HS-27A (cell line): ENCODE measurements around the gene RAB40A.

Experiments used
- DNase-seq: peaks from one replicate; pipeline ENCODE4 v3.0.0-alpha.2; 2012; ENCODE audit warnings: low read depth, missing footprints

RAB40A gene, protein sequence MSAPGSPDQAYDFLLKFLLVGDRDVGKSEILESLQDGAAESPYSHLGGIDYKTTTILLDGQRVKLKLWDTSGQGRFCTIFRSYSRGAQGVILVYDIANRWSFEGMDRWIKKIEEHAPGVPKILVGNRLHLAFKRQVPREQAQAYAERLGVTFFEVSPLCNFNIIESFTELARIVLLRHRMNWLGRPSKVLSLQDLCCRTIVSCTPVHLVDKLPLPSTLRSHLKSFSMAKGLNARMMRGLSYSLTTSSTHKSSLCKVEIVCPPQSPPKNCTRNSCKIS

DNA sequence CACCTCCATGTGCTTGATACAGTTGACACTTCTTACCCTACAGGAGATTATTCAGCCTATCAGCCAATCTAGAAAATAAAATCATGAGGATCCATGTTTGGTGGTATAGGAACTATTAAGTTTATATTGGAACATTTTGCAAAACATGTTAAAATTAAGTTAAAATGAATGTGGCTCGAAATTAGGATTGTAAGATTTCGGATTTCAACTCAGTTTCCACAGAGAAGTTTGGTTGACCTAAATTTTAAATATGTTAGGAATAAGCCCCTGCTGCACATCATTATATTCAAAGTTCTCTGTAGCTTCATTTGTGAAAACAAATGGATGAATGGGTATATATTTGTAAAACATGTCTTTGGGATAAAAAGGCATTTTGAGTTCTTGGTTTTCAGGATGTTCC, at the start of gene RAB40A:
Gene RAB40A, minus strand, starts transcription at position 101 of the 400 bp plus-strand sequence. CDS start 18,733 bp downstream, outside the sequence.
- DNase-seq = no peak

DNA sequence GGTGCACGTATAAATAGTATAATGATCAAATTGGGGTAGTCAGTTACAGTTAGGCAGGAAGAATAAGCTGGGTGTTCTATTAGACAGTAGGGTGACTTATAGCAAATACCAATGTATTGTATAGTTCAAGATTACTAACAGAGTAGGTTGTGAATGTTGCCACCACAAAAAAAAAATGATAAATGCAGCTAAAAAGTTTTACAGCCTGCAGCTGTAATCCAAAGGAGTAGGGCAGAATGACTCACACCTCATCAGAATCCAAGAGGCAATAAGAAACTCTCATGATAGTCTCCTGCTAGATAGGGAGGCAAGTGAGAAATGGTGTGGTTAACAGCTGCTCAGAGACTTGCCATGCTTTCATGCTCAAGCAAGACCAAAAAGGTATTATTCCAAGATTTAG, 46.5 kb upstream of the RAB40A start:
- DNase-seq = no peak

DNA sequence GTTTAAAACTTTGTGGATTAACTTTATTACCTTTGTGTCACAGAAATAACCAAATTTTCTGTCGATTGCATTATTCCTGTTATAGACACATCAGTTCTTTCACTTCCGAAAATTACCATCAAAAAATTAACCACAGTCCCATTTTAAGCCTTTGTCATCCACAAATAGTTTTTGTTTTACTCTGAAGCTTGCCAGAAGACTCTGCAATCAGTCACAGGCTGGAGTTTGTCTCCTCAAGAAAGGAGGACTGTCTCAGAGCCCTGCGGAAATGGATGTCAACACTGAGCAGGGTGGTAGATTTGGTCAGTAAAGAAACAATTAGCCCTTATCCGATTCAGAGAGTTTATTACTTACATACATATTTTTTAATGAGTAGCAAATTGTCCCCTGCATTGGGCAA, 45.9 kb upstream of the RAB40A start:
- DNase-seq = no peak

DNA sequence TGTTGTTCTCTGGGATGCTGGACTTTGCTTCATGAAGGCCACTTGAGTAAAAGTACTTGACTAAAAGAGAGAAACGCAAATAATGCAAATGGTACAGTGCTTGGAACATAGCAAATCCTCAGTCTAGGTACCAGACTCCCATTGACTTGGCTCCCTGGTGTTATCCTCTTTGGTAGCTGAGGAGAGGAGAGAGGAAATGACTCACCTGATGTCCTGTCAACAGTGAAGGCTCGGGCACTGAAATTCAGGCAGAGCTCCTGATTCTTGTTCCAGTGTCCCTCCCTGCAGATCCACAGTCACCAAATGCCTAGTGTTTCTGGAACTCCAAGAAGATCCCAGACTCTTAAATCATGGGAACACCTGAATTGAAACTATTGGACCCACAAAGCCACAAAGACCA, 43.5 kb upstream of the RAB40A start:
- DNase-seq = no peak

DNA sequence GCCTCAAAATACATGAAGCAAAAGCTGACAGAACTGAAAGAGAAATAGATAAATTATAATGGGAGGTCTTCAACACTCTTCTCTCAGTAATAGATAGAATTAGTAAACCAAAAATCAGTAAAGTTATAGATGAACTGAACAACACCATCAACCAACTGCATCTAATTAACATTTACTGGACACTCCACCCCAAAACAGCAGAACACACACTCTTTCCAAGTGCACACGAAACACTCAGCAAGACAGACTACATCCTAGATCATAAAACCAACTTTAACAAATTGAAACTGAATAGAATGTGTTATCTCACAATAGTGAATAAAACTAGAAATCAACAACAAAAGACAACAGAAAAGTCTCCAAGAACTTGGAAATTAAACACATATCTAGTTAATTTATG, 41.0 kb upstream of the RAB40A start:
- DNase-seq = no peak

DNA sequence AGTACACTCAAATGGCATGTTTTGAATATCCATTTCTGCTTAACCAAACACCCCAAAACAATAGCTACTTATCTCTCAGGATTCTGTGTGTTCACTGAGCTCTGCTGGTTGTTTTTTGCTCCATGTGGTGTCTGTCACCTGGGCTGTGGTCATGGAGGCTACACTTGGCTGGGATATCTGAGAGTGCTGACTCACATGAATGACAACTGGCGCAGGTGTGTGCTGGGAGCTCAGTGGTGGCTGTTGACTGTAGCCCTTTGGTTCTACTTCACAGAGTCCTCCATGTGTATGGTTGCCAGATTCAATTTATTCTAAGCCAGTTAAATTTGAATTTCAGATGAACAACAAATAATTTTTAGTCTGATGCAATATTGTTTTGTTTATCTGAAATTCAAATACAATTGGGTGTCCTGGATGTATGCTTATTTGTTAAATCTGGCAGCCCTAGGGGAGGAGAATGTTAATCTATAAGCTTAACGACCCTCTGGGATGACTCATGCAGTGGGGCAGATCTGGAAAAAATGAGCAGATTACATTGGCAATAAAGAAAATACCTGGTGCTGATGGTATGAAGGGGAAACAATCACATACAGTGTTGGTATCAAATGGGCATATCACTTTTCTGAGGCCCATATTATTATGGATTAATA, 37.8 kb upstream of the RAB40A start:
- DNase-seq = no peak

DNA sequence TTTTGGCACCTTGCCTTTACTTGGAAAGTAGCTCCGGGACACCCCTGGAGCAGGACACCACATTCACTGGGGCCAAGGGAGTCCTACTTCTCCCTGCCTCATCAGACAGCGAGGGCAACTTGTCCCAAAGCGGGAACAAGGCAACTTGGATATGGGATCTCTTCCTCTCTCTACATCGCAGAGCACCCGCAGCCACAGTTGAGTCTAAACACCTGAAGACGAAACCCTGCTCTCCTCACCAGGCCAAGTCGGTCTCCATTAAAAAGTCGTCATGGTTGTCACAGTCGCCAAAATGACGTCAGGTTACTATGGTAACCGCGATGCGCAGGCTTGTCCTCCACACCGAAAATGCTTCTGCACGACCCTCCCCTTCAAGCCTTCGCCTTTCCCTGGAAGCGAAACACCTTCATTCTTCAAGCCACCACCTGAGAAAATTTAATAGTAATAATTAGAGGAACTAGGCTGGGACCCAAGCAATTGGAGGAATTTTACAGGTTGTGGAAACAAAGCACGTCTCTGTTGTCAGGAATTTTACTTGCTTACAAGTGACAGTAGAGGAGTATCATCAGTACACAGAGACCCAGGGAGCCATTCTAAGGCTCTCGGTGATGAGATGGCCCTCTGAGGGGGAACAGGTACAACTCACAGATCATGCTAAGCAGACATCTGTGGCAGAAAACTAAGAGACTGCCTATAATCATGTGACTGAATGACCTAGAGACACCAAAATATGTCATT, 35.6 kb upstream of the RAB40A start:
- DNase-seq = no peak

DNA sequence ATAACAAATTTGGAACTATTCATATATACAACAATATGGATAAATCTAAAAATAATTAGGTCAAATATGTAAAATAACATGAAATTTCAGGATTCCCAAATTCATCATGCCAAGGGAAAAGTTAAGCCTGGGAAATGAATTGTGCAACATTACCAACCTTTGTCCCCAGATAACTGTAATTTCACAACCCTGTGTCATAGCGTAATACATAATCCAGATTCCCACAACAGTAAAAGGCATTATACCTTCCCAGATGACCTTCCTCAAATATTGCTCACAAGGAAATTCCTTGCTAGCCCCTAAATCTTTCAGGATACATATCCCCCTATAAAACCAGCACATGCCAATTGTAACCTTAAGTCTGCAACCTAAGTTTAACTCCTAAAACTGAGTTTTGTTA, 32.9 kb upstream of the RAB40A start:
- DNase-seq = no peak

DNA sequence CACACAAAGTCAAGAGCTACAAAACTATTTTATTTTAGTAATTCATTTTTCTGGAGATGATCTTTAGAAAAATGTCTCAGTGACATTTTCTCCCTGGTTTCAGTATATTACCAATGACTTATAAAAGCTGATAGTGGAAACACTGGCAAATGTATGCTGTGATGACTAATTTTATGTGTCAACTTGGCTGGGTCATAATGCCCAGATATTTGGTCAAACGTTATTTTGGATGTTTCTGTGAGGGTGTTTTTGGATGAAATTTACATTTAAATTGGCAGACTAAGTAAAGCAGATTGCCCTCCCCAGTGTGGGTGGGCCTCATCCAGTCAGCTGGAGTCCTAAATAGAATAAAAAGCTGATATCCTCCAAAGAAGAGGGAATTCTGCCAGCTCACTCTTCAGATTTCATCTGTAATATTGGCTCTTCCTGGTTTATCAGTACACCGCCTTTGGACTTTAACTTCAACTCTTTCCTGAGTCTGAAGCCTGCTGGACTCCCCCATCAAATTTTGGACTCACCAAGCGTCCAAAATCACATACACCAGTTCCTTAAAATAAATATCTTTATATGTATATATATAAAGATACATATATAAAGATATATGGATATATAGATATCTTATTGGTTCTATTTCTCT, 31.2 kb upstream of the RAB40A start:
- no peak for DNase-seq

DNA sequence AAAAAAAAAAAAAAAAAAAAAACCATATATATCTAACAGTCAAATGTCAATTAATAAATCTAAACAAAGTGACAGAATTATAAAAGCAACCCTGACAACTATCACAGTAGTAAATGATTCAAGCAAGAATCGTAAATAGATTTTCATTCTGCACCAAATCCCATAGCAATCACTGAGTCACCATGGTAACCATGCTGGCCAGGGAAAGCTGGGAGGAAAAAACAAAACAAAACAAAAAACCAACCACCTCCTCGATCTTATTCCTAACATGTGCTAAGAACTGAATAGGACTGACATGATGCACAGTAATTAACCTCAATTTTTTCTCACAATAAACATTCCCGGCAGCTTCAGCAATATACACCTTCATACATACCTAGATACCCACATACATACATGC, 30.6 kb upstream of the RAB40A start:
- no peak for DNase-seq

DNA sequence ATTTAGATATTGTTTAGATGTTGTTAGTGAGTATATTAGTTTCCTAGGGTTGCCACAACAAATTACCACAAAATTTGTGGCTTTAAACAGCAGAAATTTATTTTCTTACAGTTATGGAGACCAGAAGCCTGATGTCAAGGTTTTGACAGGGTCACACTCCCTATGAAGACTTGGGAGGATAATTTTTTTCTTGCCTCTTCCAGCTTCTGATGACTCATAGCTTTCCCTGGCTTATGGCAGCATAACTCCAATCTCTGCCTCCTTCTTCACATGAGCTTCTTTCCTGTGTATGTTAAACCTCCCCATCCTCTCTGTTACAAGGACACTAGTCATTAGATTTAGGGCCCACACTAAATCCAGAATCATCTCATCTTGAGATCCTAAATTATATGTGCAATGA, 20.9 kb upstream of the RAB40A start:
- DNase-seq = no peak

DNA sequence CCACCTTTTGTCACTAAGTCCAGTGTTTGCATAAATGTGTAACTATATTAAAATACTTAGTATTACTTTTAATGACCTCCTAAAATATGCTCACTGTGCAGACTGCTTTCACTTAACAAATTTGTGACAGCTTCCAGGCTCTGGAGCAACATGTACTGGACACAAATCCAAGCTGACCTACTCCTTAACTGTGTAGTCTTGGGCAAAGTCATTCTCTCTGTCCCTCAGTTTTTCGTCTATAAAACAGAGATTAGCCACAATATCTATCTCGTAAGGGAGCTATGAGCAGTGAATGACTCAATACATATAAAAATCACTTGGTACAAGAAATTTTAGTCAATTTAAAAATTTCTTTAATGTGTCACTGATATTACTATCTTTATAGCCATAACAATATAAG, 20.4 kb upstream of the RAB40A start:
- no peak for DNase-seq

DNA sequence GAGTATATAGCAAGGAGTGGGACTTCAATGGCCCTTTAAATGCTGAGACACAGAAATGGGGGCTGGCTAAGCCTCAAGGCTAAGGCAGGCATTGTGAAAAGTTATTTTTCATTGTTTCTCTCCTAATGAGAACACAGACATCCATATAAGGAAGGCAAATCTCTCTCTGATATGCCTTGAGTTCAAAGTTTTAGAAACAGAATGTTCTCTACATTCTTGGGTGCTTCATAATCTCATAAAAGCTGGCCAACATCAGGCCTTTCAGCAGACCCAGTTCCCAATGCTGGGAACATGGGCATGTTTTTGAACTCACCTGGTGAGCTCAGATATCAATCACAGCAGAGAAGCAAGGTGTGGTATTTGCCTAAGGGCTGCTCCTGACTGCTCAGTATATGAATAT, 19.4 kb upstream of the RAB40A start:
- DNase-seq = no peak

DNA sequence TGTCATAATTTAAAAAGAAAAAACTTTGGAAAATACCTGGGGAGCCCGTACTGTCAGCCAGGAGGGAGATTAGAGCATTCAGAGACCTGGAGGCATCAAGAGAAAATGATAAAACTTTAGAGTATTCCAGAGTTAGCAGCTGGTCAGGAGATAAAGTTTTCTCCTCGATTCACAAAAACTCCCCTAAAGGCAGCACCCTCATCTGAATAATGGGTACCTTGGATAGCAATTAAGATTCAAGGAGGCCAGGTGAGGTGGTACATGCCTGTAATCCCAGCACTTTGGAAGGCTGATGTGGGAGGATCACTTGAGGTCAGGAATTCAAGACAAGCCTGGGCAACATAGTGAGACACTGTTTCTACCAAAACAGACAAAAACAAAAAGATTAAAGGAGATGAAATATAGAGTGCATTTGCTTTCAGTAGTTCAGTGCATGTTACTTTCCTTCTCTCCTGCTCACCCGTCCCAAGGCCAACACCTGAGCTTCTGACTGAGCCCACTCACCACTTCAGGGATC, 18.6 kb upstream of the RAB40A start:
- DNase-seq = no peak

DNA sequence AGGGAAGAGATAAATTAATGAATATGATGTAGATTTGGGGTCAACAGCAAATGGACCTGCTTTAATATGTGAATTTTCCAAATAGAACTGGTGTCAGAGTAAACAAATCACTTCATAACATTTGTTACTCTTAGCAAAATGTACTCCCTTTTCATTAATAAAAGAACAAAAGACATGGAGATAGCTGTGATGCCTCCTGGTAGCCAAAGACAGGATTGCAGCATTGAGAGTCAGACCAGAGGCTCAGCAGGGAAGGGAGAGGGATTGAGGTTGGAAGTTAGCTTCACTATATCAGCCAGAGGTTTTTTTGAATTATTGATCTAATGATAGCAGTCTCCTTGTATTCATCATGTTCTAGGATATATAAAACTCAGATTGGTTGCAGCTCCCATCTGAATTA, 17.4 kb upstream of the RAB40A start:
- no peak for DNase-seq

DNA sequence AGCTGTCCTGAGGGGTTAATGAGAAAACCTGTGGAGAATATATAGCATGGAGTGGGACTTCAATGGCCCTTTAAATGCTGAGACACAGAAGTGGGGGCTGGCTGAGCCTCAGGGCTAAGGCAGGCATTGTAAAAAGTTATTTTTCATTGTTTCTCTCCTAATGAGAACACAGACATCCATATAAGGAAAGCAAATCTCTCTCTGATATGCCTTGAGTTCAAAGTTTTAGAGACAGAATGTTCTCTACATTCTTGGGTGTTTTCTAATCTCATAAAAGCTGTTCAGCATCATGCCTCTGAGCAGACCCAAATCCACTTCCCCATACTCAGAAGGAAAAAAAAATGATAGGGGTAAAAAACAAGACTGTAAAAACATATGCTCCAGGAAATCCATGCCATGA, 16.8 kb upstream of the RAB40A start:
- DNase-seq = no peak

DNA sequence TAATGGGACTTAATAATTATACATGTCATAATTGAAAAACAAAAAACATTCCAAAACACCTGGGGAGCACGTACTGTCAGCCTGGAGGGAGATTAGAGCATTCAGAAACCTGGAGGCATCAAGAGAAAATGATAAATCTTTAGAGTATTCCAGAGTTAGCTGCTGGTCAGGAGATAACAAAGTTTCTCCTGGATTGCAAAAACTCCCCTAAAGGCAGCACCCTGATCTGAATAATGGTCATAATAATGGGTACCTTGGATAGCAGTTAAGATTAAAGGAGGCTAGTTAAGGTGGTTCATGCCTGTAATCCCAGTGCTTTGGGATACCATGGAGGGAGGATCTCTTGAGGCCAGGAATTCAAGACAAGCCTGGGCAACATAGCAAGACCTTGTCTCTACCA, 15.9 kb upstream of the RAB40A start:
- DNase-seq = no peak

DNA sequence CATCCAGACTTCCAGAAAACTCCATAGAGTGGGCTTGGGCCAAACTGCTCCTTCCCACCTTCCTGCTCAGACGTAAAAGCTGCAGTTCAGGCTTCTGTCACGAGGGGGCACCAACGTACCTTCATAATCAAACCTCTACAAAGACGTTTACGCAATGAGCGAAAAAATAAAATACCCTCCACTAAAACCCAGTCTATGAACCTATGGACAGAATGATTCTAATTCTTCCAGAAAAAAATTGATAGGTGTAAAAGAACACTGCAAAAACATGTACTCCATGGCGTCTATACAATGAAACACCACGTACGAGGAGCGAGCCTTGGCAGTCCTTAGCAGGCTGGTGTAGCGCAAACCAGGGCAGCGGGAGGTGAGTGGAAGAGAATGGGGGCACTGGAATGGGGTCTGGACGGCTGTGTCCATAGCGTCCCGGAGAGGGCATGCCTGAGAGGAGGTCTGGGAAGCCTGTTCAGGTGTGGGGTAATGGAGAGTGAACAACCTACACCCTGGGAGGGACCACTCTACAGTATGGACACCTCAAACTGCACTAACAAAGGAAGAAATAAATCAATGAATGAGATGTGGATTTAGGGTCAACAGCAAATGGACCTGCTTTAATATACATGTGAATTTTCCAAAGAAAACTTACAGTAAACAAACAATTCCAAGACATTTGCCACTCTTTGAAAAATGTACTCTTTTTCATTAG, 14.4 kb upstream of the RAB40A start:
- DNase-seq = no peak

DNA sequence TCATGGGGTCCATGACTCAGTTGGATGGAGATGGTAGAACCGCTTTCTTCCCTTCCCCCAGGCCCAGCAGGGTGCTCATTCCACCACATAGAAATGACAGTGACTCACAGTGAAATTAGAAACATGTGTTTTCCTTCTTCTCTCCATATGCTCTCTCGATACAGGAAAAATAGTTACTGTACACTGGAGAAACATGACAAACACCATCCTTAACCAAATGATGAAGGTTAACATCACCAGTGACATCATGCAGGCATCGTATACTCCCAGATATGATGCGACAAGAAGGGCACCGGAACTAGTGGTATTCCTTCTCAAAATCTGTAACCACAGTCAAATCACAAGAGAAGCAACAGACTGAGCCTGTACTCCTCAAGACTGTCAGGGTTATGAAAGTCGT, 11.7 kb upstream of the RAB40A start:
- DNase-seq = no peak

DNA sequence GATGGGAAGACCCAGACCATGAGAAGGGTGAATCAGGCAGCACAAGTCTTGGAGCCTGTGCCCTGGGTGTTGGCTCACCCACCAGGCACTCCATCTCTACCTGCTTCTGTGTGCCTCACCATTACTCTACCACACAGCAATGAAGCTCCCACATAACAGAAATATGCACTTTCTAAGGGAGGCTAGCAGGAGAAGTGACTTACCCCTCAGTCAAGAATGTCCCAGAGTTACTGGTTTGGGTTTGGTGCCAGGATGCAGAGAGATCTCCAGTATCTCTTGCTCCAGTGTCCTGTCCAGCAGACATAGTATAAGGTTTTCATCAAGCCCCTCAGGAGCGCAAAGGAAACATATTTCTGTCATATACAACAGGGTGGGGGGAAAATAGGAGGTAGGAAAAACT, 11.3 kb upstream of the RAB40A start:
- DNase-seq = no peak

DNA sequence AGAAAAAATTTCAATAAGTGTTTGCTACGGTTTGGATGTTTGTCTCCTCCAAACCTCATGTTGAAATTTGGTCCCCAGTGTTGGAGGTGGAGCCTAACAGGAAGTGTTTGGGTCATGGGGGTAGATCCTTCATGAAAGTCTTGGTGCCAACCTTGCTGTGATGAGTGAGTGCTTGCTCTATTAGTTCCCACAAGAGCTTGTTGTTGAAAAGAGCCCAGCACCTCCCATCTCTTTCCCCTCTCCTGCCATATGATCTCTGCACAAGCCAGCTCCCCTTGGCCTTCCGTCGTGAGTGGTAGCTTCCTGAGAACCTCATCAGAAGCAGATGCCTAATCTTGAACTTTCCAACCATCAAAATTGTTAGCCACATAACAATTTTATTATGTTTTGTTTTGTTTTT, 10.3 kb upstream of the RAB40A start:
- no peak for DNase-seq

DNA sequence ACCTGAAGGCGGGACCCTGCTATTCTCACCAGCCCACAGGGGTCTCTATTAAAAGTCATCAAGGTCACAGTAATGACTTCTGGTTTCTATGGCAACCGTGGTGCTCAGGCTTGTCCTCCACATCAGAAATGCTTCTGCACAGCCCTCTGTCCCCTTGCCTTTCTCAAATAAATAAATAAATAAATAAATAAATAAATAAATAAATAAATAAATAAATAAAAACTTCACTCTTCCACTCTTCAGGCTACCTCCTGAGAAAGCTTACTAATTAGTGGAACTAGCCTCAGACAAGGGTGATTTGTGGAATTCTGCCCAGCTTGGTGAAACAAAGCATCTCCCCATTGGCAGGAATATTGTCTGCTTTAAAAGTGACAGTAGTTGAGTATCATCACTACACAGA, 5.5 kb upstream of the RAB40A start:
- DNase-seq = no peak
